Measurements from ENCODE around the gene KRT6B. TPM values are rescaled to one million over a fixed set of nuclear protein-coding genes. Genes with fewer than 3 reads are reported as not detected.

KRT6B gene
- total and polyA plus RNA-seq, 2 donors (not counting 3 experiments of a cell fraction or from before 2014, with no cell fraction given): 0.03 TPM; not detected in 1

DNA sequence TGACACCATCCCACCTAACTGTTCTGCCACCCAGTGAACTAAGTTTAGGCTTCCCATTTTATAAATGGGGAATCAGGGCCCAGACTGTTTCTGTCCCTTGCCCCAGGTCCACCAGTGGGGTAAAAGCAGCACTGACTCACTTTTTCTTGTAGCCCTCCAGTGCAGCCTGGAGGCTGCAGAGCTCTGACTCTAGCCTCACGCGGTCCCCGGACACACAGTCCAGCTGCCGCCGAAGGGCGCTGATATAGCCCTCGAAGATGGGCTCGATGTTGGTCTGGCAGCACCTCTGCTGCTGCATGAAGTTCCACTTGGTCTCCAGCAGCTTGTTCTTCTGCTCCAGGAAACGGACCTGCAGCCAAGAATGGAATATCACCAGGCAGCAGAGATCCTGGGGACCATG is 48.4 kb downstream of the KRT6B start:
- no peak for FAIRE-seq
- CTCF ChIA-PET: interaction anchor here (1.0 to 2.0 kb wide), 5 partner anchors 12 to 476 kb away, joined by 3 to 8 read pairs (median 3); no protein-coding TSS in a partner anchor

More for the DNA sequence above, 48.4 kb downstream of the KRT6B start:
- TF ChIP-seq EZH2 (IDR thresholded peaks at IDR 0.05; ENCODE audit: borderline replicate concordance, low read depth, low read length, severe bottlenecking) (no peak), MYC (IDR thresholded peaks at IDR 0.05; ENCODE audit: low read depth, low read length) (no peak), POLR2A (IDR thresholded peaks at IDR 0.05; ENCODE audit: low read depth, low read length) (no peak), JUN (IDR thresholded peaks at IDR 0.05; ENCODE audit: borderline replicate concordance, insufficient read depth, insufficient read length, low read depth) (no peak), GATA2 (IDR thresholded peaks at IDR 0.05; ENCODE audit: insufficient read depth, insufficient read length, low read depth, low read length) (no peak), CTCF (IDR thresholded peaks at IDR 0.05; ENCODE audit: extremely low read depth in 1 of 2, insufficient read depth in 1 of 2, low read depth in 1 of 2, low read length in 2 of 2) (no peak), FOS (IDR thresholded peaks at IDR 0.05; ENCODE audit: borderline replicate concordance, insufficient read depth, low read length) (no peak)
- TF ChIP-seq, protein P1, sequence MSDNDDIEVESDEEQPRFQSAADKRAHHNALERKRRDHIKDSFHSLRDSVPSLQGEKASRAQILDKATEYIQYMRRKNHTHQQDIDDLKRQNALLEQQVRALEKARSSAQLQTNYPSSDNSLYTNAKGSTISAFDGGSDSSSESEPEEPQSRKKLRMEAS (IDR thresholded peaks at IDR 0.05; ENCODE audit: insufficient read depth, insufficient read length): no peak
- intact Hi-C loops (cut with micrococcal nuclease): no loop called here
- H3K4me2 ChIP-seq (ENCODE audit: insufficient read depth, low read length): no peak overlapping the region
- no peak overlapping the region for H3K4me3 ChIP-seq (replicated peaks in 1 of 3; ENCODE audit: insufficient read depth in 1 of 3, low read depth in 1 of 3, low read length in 3 of 3)
- H3K9me3 ChIP-seq (replicated peaks; ENCODE audit: control insufficient read depth, insufficient read depth, low read length): no peaks in the 10 kb centered on the region
- H3K9ac ChIP-seq (replicated peaks; ENCODE audit: extremely low read depth, insufficient read depth, low read length): no peak overlapping the region
- dilution Hi-C loops (cut with MboI; ENCODE audit: extremely low pct_ligation_motif_present, low sequenced_read_pairs): no loop called here
- H3K36me3 ChIP-seq (ENCODE audit: control insufficient read depth in 2 of 2, extremely low read depth in 1 of 2, insufficient read depth in 2 of 2, low read length in 2 of 2): no peaks in the 10 kb centered on the region
- no peaks in the 10 kb centered on the region for H3K4me1 ChIP-seq (ENCODE audit: control insufficient read depth, extremely low read depth, insufficient read depth, low read length)
- no peaks in the 10 kb centered on the region for H4K20me1 ChIP-seq (replicated peaks; ENCODE audit: control insufficient read depth, extremely low read depth, insufficient read depth, low read length)
- POLR2A ChIA-PET: no interaction called here
- H3K9me1 ChIP-seq (replicated peaks; ENCODE audit: control insufficient read depth, extremely low read depth, insufficient read depth, low read length): no peaks in the 10 kb centered on the region
- H3K27ac ChIP-seq (ENCODE audit: insufficient read depth, low read depth, low read length): no peak overlapping the region
- no peaks in the 10 kb centered on the region for H3K79me2 ChIP-seq (ENCODE audit: control insufficient read depth, insufficient read depth, low read length)
- DNase-seq (ENCODE audit: low read depth, low spot score): no peak
- H2AFZ ChIP-seq (ENCODE audit: low read depth, low read length): no peak overlapping the region
- BruUV-seq (replicated peaks): no TSS peak
- H3K27me3 ChIP-seq (ENCODE audit: control insufficient read depth in 2 of 2, insufficient read depth in 2 of 2, low read length in 2 of 2): peaks cover 0 to 5% of the 10 kb centered on the region in 2 experiments
